ENCODE measurements around the gene TBPL1.
"Not testable (repeated sequence)": the region's sequence is repeated elsewhere in the genome, so short reads cannot be mapped to it uniquely, and the experiment has no call there.

TBPL1 gene

DNA sequence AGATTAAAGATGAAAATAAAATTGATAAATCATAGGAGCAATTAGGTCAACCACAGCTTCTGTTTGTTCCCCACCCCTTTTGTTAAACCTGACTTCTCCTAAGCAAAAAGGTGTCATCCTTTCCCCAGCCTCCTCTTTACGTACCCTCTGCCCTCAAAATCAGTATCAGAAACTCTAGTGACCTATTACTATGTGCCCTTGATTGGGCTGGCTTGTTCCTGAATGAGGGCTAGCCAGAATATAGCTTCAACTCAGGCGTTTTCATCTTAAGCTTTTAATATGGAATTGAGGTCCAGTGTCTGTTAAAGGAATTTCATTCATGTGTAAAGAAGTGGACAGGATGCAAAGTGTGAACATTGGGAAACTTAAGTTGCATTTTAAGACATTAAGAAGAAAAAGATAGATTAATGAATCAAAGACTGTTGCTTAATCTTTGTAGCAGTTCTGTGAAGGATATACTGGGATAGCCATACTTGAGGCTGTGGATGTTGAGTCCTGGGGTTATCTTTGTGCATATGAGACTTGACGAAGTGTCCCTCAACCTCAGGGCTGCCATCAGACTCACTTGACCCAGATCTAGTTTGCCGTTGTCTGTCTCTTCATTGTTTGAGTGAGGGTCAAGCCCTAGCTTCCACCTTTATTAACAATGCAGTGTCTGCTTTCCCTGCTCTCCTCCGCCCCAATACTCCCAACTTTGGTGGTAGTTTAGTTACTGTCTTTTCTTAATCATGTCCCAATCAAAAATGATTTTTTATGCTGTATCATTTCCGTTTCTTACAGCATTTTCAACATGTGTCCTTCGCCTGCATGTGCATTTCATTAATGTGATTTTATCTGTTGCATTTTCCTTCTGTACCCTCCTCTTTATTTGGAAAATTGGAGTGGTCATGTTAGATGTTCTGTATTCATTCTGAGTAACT, 1.9 kb downstream of the TBPL1 start:
- DNase-seq = no peak

DNA sequence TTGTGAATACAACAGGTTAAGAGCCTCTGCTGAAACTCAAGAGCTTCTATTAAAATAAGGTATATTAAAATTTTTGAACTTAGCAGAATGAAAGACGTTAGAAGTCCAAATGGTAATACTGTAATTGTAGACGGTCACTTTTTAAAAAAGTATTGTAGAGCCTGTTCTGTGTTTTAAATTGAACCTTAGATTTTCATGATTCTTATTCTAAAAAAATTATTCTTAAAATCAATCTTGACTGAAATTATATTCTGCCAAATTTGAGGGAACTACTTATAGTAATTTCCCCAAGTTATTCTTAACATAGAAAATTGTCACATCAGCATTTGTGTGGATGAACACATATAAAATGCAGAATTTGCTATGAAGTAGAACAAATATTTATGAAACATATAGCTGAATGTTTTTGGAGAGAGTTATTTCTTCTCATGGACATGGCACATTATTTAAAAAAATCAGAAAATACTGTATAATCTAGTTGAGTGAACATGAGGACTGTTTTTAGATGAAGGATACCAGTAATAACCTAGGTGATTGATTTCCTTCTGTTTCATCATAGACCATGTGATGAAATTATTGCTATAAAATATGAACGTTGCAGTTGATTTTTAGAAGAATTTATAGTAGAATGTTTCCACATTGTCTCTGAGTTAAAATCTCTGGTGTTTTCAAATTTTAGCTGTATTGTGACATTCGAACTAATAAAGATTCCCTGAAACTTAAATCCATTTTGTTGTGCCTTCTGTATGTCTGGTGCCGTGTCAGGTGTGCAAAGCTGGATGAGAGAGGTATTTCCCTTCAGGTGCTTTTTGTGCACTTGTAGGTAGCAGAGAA, 2.8 kb downstream of the TBPL1 start:
- no peak for DNase-seq

- DNase-seq = no peak
These were observed 3.5 kb downstream of the TBPL1 start for GRCh38 chr6:133956416-133957049.

GRCh38 chr6:133957227-133957626, 4.2 kb downstream of the TBPL1 start:
- no peak for DNase-seq

DNA sequence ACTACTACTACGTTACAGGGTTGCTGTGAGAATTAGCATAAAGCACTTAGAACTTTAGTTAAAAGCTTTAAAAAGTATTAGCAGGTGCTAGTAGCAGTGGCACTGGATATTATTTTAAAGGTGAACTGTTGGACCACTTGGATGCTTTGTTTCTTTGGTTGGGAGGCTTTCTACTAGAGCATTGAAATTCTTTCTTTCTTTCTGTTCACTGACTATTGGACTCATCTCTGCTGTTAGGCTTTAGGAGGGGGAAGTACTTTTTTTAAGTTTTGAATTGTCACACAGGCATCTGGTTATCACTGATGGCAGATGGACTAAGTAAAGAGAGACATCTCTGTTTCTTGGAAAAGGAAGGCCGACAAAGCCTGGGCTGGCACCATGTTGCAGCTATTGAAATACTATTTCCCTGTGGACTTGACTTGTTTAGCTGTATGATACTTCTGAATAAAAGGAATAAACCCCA, 4.8 kb downstream of the TBPL1 start:
- no peak for DNase-seq

- DNase-seq = no peak
These were observed 5.8 kb downstream of the TBPL1 start for GRCh38 chr6:133958791-133959190.

- DNase-seq = no peak
These were observed 6.8 kb downstream of the TBPL1 start for GRCh38 chr6:133959667-133960368.

DNA sequence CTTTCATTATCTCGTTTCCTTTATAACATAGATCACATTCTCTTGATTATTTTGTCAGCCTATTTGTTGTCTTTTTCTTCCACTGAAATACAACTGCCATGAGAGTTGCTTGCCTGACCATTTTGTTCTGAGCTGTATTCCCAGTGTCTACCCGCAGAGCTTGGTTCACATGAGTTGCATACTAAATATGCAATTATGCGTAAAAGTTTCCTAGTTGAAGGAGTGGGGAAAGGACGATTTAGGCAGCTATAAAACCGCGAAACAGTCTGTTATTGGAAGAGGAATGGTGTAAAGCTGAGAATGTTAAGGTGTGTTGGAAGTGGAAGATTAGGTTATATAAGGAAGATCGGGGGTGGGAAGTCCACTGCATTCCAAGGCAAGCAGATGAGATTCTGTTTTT, 8.8 kb downstream of the TBPL1 start:
- DNase-seq = no peak

GRCh38 chr6:133964052-133964451, 11.0 kb downstream of the TBPL1 start:
- no peak for DNase-seq

GRCh38 chr6:133964702-133965101, 11.7 kb downstream of the TBPL1 start:
- DNase-seq = no peak

GRCh38 chr6:133965817-133966360, 12.9 kb downstream of the TBPL1 start:
- no peak for DNase-seq

DNA sequence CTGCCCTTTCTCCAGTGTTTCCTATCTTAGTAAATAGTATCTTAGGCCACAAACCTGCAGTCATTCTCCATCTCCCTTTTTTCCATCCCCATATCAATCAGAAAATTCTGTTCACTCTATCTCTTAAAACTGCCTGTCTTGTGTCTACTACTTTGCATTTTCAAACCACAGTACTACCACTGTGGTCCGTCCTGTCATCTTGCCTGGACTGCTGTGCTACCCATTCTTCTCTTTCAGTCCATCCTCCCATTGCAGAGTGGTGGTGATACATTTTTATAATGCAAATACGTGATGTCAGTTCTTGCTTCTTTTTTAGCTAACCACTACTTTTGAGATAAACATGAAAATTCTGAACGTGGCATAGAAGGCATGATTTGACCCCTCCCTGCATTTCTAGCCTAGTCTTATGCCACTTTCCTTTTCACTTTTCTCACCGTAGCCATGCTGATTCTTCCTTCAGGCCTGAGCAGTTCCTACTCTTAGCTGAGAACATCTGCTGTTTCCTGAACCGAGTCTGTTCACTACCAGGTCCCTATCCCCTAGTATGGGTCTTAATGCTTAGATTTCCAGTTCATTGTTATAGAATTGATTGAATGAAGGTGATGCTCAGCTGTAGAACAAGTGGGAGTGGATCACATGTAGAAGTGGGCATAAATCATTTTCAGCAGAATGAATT, 13.8 kb downstream of the TBPL1 start:
- DNase-seq = no peak

- no peak for DNase-seq
These were observed 14.3 kb downstream of the TBPL1 start for GRCh38 chr6:133967347-133967746.

DNA sequence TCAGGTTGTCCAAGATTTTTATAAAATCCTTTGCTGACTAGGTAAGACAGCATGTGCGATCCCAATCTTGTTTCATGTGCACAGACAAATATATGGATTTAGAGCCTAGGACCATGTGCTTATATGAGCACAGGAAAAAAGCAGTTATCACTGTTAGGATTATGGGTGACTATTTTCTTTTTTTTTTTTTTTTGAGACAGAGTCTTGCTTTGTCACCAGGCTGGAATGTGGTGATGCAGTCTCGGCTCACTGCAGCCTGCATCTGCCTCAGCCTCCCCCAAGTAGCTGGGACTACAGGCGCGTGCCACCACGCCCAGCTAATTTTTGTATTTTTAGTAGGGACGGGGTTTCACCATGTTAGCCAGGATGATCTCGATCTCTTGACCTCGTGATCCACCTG, 14.8 kb downstream of the TBPL1 start:
- not testable (repeated sequence) for DNase-seq

DNA sequence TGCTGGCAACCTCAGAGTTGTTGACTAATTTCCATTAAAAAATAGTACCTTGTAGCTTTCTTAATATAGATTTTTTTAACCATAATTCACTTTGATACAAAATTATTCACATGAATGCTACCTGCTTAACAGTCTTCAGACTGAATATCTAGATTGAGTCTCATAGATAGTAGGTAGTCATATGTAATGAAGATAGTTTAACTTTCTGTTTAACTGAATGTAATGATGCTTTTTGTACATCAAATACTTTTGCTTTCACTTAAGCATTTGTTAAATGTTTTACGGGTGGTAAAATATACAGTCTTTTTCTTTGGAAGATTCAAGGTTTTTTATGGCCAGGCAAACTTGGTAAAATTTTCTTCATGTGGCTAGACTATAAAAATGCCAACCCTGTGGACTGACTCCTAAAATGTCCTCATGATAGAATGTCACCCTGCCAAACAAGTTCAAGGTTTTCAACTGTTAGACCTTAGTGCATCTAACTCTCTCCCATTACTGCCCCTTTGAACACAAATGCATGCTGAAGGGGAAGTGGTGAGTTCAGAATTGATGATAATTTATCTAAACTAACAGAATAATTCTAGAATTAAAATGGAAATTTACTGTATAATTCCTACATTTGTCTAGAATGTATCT, 16.4 kb downstream of the TBPL1 start:
- DNase-seq = no peak

- DNase-seq = no peak
These were observed 16.9 kb downstream of the TBPL1 start for GRCh38 chr6:133969921-133970295.

DNA sequence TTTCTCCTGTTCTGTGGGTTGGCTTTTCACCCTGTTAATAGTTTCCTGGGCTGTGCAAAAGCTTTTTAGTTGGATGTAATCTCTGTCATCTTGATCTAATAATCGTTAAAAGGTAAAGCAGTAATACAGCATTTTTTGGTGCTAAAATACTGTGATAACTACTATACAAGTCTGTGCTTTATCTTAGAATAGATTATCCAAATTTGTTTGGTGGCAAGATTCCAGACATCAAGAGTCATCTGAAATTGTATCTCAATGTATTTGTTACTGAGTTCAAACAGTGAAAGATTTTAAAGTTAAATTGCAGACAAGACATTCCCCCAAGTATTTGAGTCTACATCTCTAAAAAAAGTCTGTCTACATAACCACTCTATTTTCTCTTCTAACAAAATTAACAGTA, 18.8 kb downstream of the TBPL1 start:
- no peak for DNase-seq

DNA sequence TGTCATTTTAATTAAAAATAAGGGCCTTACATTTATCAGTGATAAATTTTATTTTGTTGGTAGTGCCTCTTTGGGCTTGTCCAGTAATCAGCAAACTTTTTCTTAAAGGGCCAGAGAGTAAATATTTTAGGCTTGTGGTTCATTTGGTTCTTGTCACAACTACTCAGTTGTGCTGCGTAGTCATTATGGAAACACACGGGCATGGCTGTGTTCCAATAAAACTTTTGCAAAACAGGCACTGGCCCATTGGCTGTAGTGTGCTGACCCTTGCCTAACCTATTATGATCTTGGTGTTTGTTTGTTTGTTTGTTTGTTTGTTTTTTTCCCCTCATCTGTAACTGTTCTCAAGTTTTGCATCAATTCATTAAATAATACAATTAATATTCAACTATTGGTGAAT, 19.4 kb downstream of the TBPL1 start:
- DNase-seq = no peak

DNA sequence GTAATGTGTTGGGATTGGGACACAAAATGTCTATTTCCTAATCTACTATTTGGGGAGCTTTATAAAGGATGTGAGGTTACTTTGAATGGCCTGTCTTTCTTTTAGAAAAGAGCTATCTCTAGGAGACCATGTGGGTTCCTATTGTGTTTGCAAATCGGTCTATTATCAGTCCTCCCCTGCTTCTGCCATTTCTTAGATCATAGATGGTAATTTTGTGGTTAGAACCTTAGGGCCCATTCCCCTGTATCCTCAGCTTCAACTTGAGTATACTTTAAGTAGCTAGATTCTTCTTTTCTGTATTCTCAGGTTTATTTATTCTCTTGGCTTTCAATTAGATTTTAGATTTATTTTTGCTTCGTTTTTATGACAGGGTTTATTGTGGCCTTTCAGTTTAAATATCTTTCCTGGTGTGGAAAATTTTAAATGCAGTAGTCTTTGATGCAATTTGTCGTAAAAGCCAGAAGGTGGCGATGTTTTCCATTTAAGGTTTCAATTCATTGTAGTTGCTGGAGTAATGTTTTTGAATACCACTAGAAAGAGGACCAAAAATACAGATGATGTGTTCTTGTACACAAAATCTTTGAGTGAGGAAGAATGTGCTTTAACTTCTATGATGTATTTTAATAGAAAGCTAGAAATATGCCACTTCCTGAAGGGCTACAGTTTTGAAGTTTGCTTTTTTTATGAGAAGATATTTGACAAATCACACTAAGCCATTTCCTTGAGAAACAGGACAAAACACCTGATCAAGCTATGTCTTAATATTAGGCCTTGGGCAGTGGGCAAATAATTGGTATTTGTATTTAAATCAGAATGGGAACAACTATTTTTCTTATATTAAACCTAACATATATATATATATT, 20.3 kb downstream of the TBPL1 start:
- DNase-seq = no peak
